ENCODE results near the gene LAMA3.

DNA sequence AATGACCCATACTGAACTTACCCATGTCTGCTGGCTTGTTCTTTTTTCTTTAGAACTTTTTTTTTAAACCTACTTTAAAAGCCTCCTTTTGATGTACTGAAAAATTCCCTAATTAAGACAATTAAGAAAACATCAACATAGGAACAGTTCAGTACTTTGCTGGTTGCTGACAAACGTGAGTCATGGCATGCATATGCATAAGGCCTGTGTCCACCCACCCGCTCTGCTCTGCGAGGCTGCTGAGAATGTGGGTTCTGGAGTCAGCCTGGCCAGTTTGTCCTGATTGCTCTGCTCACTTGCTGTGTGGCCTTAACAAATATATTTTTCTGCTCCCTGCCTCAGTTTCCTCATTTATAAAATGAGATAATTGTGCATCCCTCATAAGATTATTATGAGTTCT, 27.3 kb downstream of the LAMA3 start:
- no peak for TF ChIP-seq POLR2AphosphoS5 (IDR thresholded peaks at IDR 0.05; ENCODE audit: low read depth)
- TF ChIP-seq CREB1 (CRISPR knock-in tag; IDR thresholded peaks at IDR 0.05; ENCODE audit: low read depth): no peak
- no peak for TF ChIP-seq CTCF (conservative IDR thresholded peaks at IDR 0.05; ENCODE audit: low read depth in 2 of 2)
- TF ChIP-seq EZH2phosphoT487 (IDR thresholded peaks at IDR 0.05; ENCODE audit: unreplicated experiment): no peak
- no peak for TF ChIP-seq EZH2 (IDR thresholded peaks at IDR 0.05; ENCODE audit: low read depth, unreplicated experiment)
- TF ChIP-seq, protein P1, sequence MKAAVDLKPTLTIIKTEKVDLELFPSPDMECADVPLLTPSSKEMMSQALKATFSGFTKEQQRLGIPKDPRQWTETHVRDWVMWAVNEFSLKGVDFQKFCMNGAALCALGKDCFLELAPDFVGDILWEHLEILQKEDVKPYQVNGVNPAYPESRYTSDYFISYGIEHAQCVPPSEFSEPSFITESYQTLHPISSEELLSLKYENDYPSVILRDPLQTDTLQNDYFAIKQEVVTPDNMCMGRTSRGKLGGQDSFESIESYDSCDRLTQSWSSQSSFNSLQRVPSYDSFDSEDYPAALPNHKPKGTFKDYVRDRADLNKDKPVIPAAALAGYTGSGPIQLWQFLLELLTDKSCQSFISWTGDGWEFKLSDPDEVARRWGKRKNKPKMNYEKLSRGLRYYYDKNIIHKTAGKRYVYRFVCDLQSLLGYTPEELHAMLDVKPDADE (IDR thresholded peaks at IDR 0.05): no peak
- TF ChIP-seq JUNB (IDR thresholded peaks at IDR 0.05; ENCODE audit: unreplicated experiment): no peak
- no peak for TF ChIP-seq ZNF114 (CRISPR knock-in tag; IDR thresholded peaks at IDR 0.05)
